Spleen (tissue), 11 donors: ENCODE data around the gene RGS6. TPM values are rescaled to one million over a fixed set of nuclear protein-coding genes. Genes with fewer than 3 reads are reported as not detected.

Experiments
- DNase-seq: peaks from one replicate; pipeline ENCODE4 v3.0.0-alpha.2; 2020
- H3K27ac ChIP-seq, 8 donors: fragments of 200-600 bp; sonication (generic) in 7 of 8; 1 replicate in 4 of 8; 2 replicates in 4 of 8; pipeline versions ENCODE4 v1.5.0 to v1.8.0; 2016 to 2021; ENCODE audit warnings: inconsistent platforms in 4 of 8, mild to moderate bottlenecking in 4 of 8, moderate library complexity in 1 of 8
- H3K27me3 ChIP-seq, 7 donors: fragments of 200-600 bp; sonication (generic) in 6 of 7; replicated peaks in 1 of 7; 1 replicate in 4 of 7; 2 replicates in 3 of 7; pipeline versions ENCODE4 v1.5.0 to v1.8.0; 2016 to 2021; ENCODE audit warnings: inconsistent platforms in 3 of 7, mild to moderate bottlenecking in 1 of 7
- H3K36me3 ChIP-seq, 6 donors: fragments of 200-600 bp; sonication (generic) in 5 of 6; 1 replicate in 4 of 6; 2 replicates in 2 of 6; pipeline versions ENCODE4 v1.5.0 to v1.8.0; 2016 to 2021; ENCODE audit warnings: inconsistent platforms in 2 of 6
- H3K4me1 ChIP-seq, 6 donors: fragments of 200-600 bp; sonication (generic) in 5 of 6; 1 replicate in 3 of 6; 2 replicates in 3 of 6; pipeline versions ENCODE4 v1.5.0 to v1.8.0; 2016 to 2021; ENCODE audit warnings: inconsistent platforms in 3 of 6
- H3K4me3 ChIP-seq, 8 donors: fragments of 200-600 bp; sonication (generic) in 7 of 8; 1 replicate in 4 of 8; 2 replicates in 4 of 8; pipeline versions ENCODE4 v1.5.0 to v1.8.0; 2016 to 2021; ENCODE audit warnings: inconsistent platforms in 4 of 8, mild to moderate bottlenecking in 4 of 8, moderate library complexity in 2 of 8
- H3K9me3 ChIP-seq, 8 donors: fragments of 200-600 bp; sonication (generic) in 7 of 8; 1 replicate in 4 of 8; 2 replicates in 4 of 8; pipeline versions ENCODE4 v1.5.0 to v1.8.0; 2016 to 2021; ENCODE audit warnings: inconsistent platforms in 4 of 8
- CTCF ChIP-seq, 11 experiments: fragments of 200-600 bp in 7 of 11; fragments of 450-650 bp in 4 of 11; sonication (generic) in 4 of 11; IDR thresholded peaks in 8 of 11; conservative IDR thresholded peaks in 3 of 11; 1 replicate in 7 of 11; 2 replicates in 4 of 11; pipeline versions ENCODE4 v1.4.0 to v1.8.0; 2016 to 2021; ENCODE audit warnings: antibody characterized with exemption in 11 of 11, inconsistent platforms in 4 of 11, mild to moderate bottlenecking in 1 of 11
- POLR2A ChIP-seq, 3 donors: fragments of 450-650 bp; IDR thresholded peaks; one replicate each; pipeline ENCODE4 v1.5.1; 2017; ENCODE audit warnings: antibody characterized with exemption in 3 of 3, mild to moderate bottlenecking in 1 of 3
- POLR2AphosphoS5 ChIP-seq, 3 donors: sonication (generic); formaldehyde crosslinking; IDR thresholded peaks; one replicate each; pipeline ENCODE4 v1.5.1; 2017; ENCODE audit warnings: antibody characterized with exemption in 3 of 3
- WGBS, 5 donors: extraction: QIAGEN DNeasy Blood & Tissue Kit in 3 of 5; methylation state at CpG; one replicate each; pipeline versions ENCODE4 v1.1.5 to v1.1.7; 2013 to 2018; 5-methylcytosine and 5-hydroxymethylcytosine counted together
- intact Hi-C: fragments of 100-400 bp; cut with DNase I; formaldehyde crosslinking; loops from one replicate; pipeline ENCODE4 v1.15.0; 2023; ENCODE audit warnings: low total_unique reads
- polyA plus RNA-seq, 3 donors: library from polyadenylated mRNA; stranded (reverse); fragments of 200-250 nt; gene quantifications; one replicate each; pipeline ENCODE4 v1.2.1, GENCODE V29; 2013
- total RNA-seq, 7 donors: library from RNA; depleted of rRNA in 3 of 7; stranded (reverse); fragments of >200 nt in 3 of 7; fragmentation: NEBNext Ultra II Directional in 4 of 7; extraction: Animal tissue kit (Norgen Biotek cat#: 25700) in 4 of 7; gene quantifications; one replicate each; pipeline versions ENCODE4 v1.1.0 to v1.2.1, GENCODE V29; 2016 to 2021
- donor health status: healthy with polysubstance abuse.
- donor health status: DM: no; HTN: no; CAD: no; lungs with moderate emphysema.
- donor health status: DM: no; HTN: no; CAD: no.
- donor health status: Bipolar disorder and iron deficiency.
- donor health status: healthy.
- donor health status: DM: no; HTN: no; CAD: no.
- donor health status: DM: yes; HTN: yes; CAD: no.

The RGS6 gene
- total and polyA plus RNA-seq, 10 donors: 0.20 to 8.1 (median 2.3) TPM

- H3K4me1 ChIP-seq: peaks cover 0 to 57% (median 21%) of the 10 kb centered on the region in 6 donors
- TF ChIP-seq POLR2AphosphoS5 (IDR thresholded peaks at IDR 0.05) (no peak), POLR2A (IDR thresholded peaks at IDR 0.05) (no peak), CTCF (IDR thresholded peaks at IDR 0.05 in 8 of 11, conservative IDR thresholded peaks at IDR 0.05 in 3 of 11) (no peak)
- H3K27me3 ChIP-seq: no peaks in the 10 kb centered on the region
- intact Hi-C loops: no loop called here
- H3K9me3 ChIP-seq: no peaks in the 10 kb centered on the region
- DNase-seq: no peak
- H3K36me3 ChIP-seq: no peaks in the 10 kb centered on the region
- no peak overlapping the region for H3K4me3 ChIP-seq
- 64 to 100% (median 82%) methylated on average over 1 of the region's 1 CpG for WGBS, 5 donors
- H3K27ac ChIP-seq: no peak overlapping the region
These were observed 611.1 kb downstream of the RGS6 start for GRCh38 chr14:72543341-72543740.

GRCh38 chr14:72544615-72545387 lies 612.6 kb downstream of the RGS6 start:
- Histone ChIP-seq H3K4me1 (peaks cover 0 to 48% (median 17%) of the 10 kb centered on the region in 6 donors), H3K36me3 (no peaks in the 10 kb centered on the region), H3K27ac (no peak overlapping the region), H3K9me3 (no peaks in the 10 kb centered on the region), H3K4me3 (no peak overlapping the region), H3K27me3 (no peaks in the 10 kb centered on the region)
- DNase-seq: no peak
- intact Hi-C loops: no loop called here
- TF ChIP-seq POLR2AphosphoS5 (IDR thresholded peaks at IDR 0.05) (no peak), POLR2A (IDR thresholded peaks at IDR 0.05) (no peak), CTCF (IDR thresholded peaks at IDR 0.05 in 8 of 11, conservative IDR thresholded peaks at IDR 0.05 in 3 of 11) (no peak)
- 62 to 77% (median 74%) methylated on average over 5 to 8 of the region's 8 CpGs for WGBS, 5 donors

- no peak for DNase-seq
- intact Hi-C loops: no loop called here
- TF ChIP-seq POLR2AphosphoS5 (IDR thresholded peaks at IDR 0.05) (no peak), CTCF (IDR thresholded peaks at IDR 0.05 in 8 of 11, conservative IDR thresholded peaks at IDR 0.05 in 3 of 11) (no peak), POLR2A (IDR thresholded peaks at IDR 0.05) (no peak)
- peaks cover 0 to 42% (median 16%) of the 10 kb centered on the region in 6 donors for H3K4me1 ChIP-seq
- no peaks in the 10 kb centered on the region for H3K9me3 ChIP-seq
- no peaks in the 10 kb centered on the region for H3K27me3 ChIP-seq
- peak overlapping the region in 2 of 8 donors; percentile 17 to 28 for H3K27ac ChIP-seq
- no peak overlapping the region for H3K4me3 ChIP-seq
- 55 to 77% (median 69%) methylated on average over 13 of the region's 13 CpGs for WGBS, 5 donors
- H3K36me3 ChIP-seq: no peaks in the 10 kb centered on the region
These were observed 613.4 kb downstream of the RGS6 start for GRCh38 chr14:72545411-72546311.
